Smooth muscle cell (in vitro differentiated cells): ENCODE measurements around the gene NHS. TPM values are rescaled to one million over a fixed set of nuclear protein-coding genes. Genes with fewer than 3 reads are reported as not detected.

ENCODE experiments used
- DNase-seq: peaks from one replicate; lab custom pipeline; 2025; ENCODE audit not compliant: unreplicated experiment; lab: John Stamatoyannopoulos, UW
- H2AFZ ChIP-seq: fragments of 200-600 bp; sonication (generic); 2 replicates; pipeline ENCODE4 v1.6.0; 2016; ENCODE audit warnings: antibody characterized with exemption, low read depth, mild to moderate bottlenecking
- H3F3A ChIP-seq: fragments of 200-600 bp; sonication (generic); 2 replicates; pipeline ENCODE4 v1.6.0; 2017; ENCODE audit warnings: antibody characterized with exemption, low read depth
- H3K27ac ChIP-seq: fragments of 200-600 bp; sonication (generic); 2 replicates; pipeline ENCODE4 v1.5.1; 2016; ENCODE audit warnings: low read depth, mild to moderate bottlenecking
- H3K27me3 ChIP-seq: fragments of 200-600 bp; sonication (generic); 2 replicates; pipeline ENCODE4 v1.6.1; 2016; ENCODE audit warnings: low read depth, mild to moderate bottlenecking
- H3K36me3 ChIP-seq: fragments of 200-600 bp; sonication (generic); 2 replicates; pipeline ENCODE4 v1.5.1; 2016; ENCODE audit warnings: low read depth
- H3K4me1 ChIP-seq: fragments of 200-600 bp; sonication (generic); 2 replicates; pipeline ENCODE4 v1.5.1; 2016; ENCODE audit warnings: low read depth
- H3K4me2 ChIP-seq: fragments of 200-600 bp; sonication (generic); 2 replicates; pipeline ENCODE4 v1.6.0; 2016; ENCODE audit warnings: mild to moderate bottlenecking
- H3K4me3 ChIP-seq: fragments of 200-600 bp; sonication (generic); 2 replicates; pipeline ENCODE4 v1.5.1; 2016; ENCODE audit warnings: mild to moderate bottlenecking
- H3K79me2 ChIP-seq: fragments of 200-600 bp; sonication (generic); 2 replicates; pipeline ENCODE4 v1.6.0; 2016; ENCODE audit warnings: low read depth, mild to moderate bottlenecking
- H3K9ac ChIP-seq: fragments of 200-600 bp; sonication (generic); 2 replicates; pipeline ENCODE4 v1.6.0; 2016; ENCODE audit warnings: low read depth
- H3K9me3 ChIP-seq: fragments of 200-600 bp; sonication (generic); replicated peaks from 2 replicates; pipeline ENCODE4 v1.5.1; 2016; ENCODE audit warnings: low read depth
- H4K20me1 ChIP-seq: fragments of 200-600 bp; sonication (generic); 2 replicates; pipeline ENCODE4 v1.6.0; 2016; ENCODE audit warnings: low read depth
- CTCF ChIP-seq: fragments of 200-600 bp; sonication (generic); IDR thresholded peaks from 2 replicates; pipeline ENCODE4 v1.5.1; 2017; ENCODE audit warnings: borderline replicate concordance, mild to moderate bottlenecking, antibody characterized with exemption; ENCODE audit not compliant: insufficient read depth, poor library complexity, severe bottlenecking
- WGBS: methylation state at CpG from one replicate; pipeline ENCODE4 v1.1.7; 2016; ENCODE audit warnings: low lambda C conversion rate; 5-methylcytosine and 5-hydroxymethylcytosine counted together
- polyA plus RNA-seq: library from polyadenylated mRNA; unstranded; fragments of >200 nt; fragmentation: Nextera tagmentation; extraction: Ambion mirVana; gene quantifications from 2 replicates; pipeline ENCODE4 v1.2.1, GENCODE V29; 2016
- total RNA-seq: library from RNA; depleted of rRNA; stranded (reverse); fragments of >200 nt; gene quantifications from 2 replicates; pipeline ENCODE4 v1.2.3, GENCODE V29; 2014

The NHS gene
- total and polyA plus RNA-seq, 2 experiments from 2014 or later, result 2.6 to 9.6 TPM

GRCh38 chrX:17579026-17579425, 204.0 kb downstream of the NHS start:
- peaks cover 8% of the 10 kb centered on the region for H3K79me2 ChIP-seq
- no peak overlapping the region for H3K4me2 ChIP-seq
- H3K9ac ChIP-seq, result no peak overlapping the region
- no peaks in the 10 kb centered on the region for H3K27me3 ChIP-seq
- H4K20me1 ChIP-seq, result no peaks in the 10 kb centered on the region
- H3K36me3 ChIP-seq, result no peaks in the 10 kb centered on the region
- no peak for TF ChIP-seq CTCF
- no peak overlapping the region for H3K4me3 ChIP-seq
- no peaks in the 10 kb centered on the region for H3K4me1 ChIP-seq
- no peaks in the 10 kb centered on the region for H3F3A ChIP-seq
- H3K9me3 ChIP-seq, result no peaks in the 10 kb centered on the region
- WGBS, result 56% methylated on average over 5 of the region's 5 CpGs
- H3K27ac ChIP-seq, result no peak overlapping the region
- no peak for DNase-seq
- H2AFZ ChIP-seq, result no peak overlapping the region

DNA sequence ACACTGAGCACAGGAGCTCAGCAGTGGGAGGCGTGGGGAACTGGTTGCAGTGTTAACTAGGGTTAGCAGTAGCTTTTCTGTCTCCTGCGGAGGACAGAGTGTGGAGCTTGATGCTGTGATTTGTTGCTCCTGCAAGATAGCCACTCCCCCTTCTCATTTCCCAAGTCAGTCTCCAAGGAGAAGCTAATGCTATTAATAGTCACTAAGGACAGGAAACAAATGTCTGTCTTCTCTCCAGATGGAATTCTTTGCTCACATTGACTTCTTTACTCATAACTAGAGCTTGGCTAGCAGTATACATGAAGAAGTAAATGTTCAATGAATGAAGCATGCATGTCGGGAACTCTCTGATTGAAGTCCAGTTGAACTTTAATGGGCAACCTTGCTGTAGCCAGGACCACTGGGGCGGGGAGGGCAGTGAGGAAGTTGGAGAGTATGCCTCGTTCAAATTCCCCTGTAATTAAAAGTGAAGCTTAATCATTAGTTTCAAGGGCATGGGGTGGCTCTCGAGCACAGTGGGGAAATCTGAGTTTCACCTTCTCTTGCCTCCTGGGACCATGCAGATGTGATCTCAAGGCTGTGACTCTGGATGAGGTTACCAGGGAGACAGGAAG, 205.6 kb downstream of the NHS start:
- Histone ChIP-seq H3K36me3 (no peaks in the 10 kb centered on the region), H3K4me1 (no peaks in the 10 kb centered on the region), H3K9ac (no peak overlapping the region), H3K4me2 (peak overlapping the region; percentile 8), H3K27me3 (no peaks in the 10 kb centered on the region), H3F3A (no peaks in the 10 kb centered on the region), H3K9me3 (no peaks in the 10 kb centered on the region), H3K27ac (peak overlapping the region; percentile 32), H4K20me1 (no peaks in the 10 kb centered on the region), H3K79me2 (peaks cover 8% of the 10 kb centered on the region), H3K4me3 (no peak overlapping the region), H2AFZ (no peak overlapping the region)
- no peak for DNase-seq
- WGBS, result 46% methylated on average over 6 of the region's 6 CpGs
- no peak for TF ChIP-seq CTCF

DNA sequence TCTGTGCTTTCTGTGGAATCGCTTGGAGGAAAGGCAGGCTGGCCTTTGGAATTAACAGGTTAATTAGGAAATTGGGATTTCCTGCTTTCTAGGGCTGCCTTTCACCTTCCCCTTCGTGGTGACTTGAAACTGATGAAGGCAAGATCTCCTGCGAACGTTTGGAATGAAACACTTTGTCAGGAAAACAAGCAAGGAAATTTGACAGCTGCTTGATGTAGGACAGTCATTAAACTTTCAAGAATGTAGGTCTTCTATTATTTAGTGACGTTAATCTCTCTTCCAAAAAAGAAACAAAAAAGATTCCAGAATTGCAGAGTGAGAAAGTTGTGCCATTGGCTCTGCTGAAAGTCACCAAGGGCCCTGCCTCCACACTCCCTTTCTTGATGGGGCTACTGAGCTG, 206.6 kb downstream of the NHS start:
- Histone ChIP-seq H3K9me3 (no peaks in the 10 kb centered on the region), H3K36me3 (no peaks in the 10 kb centered on the region), H3K79me2 (peaks cover 8% of the 10 kb centered on the region), H3K27me3 (no peaks in the 10 kb centered on the region), H3K27ac (no peak overlapping the region), H2AFZ (no peak overlapping the region), H3K4me1 (no peaks in the 10 kb centered on the region), H3K4me3 (no peak overlapping the region), H3F3A (no peaks in the 10 kb centered on the region), H3K4me2 (no peak overlapping the region), H4K20me1 (no peaks in the 10 kb centered on the region), H3K9ac (no peak overlapping the region)
- no peak for TF ChIP-seq CTCF
- 49% methylated on average over 5 of the region's 5 CpGs for WGBS
- DNase-seq, result no peak

- Histone ChIP-seq H3K27ac (peak overlapping the region; percentile 44), H2AFZ (no peak overlapping the region), H3K4me3 (no peak overlapping the region), H3K9ac (no peak overlapping the region), H3K36me3 (no peaks in the 10 kb centered on the region), H3K27me3 (no peaks in the 10 kb centered on the region), H3K79me2 (peaks cover 8% of the 10 kb centered on the region), H3K4me2 (no peak overlapping the region), H3F3A (no peaks in the 10 kb centered on the region), H4K20me1 (no peaks in the 10 kb centered on the region), H3K4me1 (no peaks in the 10 kb centered on the region), H3K9me3 (no peaks in the 10 kb centered on the region)
- WGBS, result 27% methylated on average over 4 of the region's 4 CpGs
- no peak for DNase-seq
- TF ChIP-seq CTCF, result no peak
Observed at GRCh38 chrX:17584248-17584681, 209.3 kb downstream of the NHS start.
